SW 1271 (cell line): ENCODE results near the gene USP30.
A peak's percentile ranks its signal among the peaks of the same experiment; 100 is the strongest.
"Not testable (repeated sequence)": the region's sequence is repeated elsewhere in the genome, so short reads cannot be mapped to it uniquely, and the experiment has no call there.

ENCODE experiments used
- DNase-seq, 2 experiments: peaks; one replicate each; lab custom pipeline; 2025; lab: John Stamatoyannopoulos, UW

The USP30 gene

DNA sequence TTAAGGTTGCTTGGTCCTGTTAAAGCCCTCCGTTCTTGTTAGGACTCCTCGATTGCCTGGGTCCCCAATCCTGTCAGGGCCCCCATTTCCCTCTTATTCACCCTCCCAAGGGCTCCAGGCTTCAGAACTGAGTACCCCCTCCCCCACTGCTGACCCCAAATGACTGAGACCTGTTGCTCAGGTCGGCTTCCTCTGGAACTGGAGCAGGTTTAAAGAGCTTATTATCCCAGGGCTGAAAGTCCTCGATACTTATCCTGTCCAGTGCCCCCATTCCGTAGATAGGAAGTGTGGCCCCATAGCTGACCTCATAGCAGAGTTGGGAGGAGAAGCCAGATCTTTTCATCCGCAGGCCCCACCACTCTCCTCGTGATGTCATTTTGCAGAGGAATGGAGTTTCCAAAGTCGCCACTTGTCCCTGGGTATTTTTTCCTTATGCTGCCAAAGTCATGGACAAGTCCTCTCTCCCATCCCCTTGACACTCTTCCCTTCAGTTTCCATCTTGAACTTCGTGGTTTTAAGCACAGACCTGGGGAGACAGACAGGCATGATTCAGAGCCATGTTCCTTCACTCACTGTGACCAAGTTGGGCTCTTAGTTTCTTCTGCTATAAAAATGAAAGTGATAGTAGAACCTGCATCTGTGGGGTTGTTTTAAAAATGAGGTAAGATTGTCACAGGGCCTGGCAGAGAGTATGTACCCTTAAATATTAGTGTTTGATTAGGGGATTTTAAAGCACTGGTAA is 1.2 kb downstream of the USP30 start:
- DNase-seq: no peak

DNA sequence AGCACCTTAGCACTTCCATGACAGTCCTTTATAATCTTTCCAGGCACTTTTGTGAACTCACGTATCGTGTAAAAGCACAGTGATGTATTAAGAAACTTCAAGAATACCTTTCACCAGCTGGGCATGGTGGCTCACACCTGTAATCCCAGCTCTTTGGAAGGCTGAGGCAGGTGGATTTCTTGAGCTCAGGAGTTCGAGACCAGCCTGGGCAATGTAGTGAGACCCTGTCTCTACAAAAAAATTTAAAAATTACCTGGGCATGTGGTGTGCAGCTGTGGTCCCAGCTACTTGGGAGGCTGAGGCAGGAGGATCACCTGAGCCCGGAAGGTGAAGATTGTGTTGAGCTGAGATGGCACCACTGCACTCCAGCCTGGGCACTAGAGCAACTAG is 1.7 kb downstream of the USP30 start:
- DNase-seq: not testable (repeated sequence)

DNA sequence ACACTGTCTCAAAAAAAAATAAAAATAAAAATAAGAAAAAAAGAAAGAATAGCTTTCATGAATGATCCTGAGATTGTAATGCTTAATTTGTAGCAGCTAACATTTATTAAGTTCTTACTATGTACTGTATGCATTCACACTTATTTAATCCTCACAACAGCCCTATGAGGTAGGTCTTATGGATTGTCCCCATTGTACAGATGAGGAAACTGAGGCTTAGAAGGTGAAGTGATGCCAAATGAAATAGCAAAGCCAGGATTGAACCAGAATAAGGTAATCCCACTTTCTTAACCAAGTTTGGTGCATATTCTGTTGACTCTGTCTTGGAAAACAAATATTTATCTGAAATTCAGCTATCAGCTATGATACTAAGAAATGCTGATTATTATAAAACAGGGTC is 2.1 kb downstream of the USP30 start:
- DNase-seq: no peak

DNA sequence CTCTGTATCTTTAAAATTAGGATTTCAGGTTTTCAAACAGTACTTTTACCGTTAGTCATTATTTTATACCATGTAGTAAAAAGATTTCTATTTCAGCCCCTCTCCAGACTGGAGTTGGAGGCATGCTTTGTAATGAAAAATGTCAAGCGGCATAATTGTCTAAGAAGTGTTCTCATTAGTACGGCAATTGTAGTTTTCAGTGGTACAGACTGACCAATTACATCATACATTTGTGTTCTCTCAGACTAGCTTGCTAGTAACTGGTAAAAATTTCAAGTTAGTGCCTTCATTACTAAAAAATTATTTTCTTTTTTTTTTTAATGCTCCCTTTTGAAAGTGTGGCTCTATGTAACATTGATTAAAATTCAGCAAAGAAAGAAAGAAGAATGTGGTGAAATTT is 4.5 kb downstream of the USP30 start:
- DNase-seq: no peak

DNA sequence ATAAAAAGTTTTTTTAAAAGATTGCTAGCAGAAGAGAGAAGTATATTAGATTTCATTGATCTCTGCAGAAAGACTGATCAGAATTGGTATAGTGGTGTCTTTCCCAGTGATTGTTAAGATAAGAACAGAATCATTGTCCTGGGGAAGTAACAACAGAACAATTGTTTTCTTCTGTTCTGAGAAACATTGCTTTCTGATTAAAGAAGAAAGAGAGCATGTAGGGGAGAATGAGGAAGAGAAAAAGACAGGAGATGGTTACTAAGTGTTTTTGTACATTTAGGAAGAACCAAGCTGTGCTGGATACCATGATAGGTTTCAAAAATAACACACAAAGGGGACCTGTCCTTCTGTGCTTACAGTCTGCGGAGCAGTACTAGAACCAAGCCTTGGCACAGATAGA is 5.0 kb downstream of the USP30 start:
- DNase-seq: no peak

DNA sequence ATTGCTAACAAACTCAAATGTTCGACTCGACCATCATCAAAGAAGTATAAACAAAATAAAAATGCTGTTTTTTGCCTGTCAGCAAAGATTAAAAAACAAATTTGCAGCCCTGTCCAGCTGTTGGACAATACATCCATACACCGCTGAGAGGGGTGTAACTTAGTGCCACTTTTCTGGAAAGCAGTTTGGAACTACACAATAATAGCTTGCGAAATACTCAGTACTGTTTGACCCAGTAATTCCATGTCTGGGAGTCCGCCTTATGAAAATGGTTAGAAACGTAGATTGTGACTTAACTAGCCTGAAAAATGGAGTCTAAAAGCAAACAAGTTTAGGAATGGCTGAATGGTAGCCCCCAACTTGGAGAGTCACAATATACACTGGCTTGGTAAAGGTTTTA is 6.4 kb downstream of the USP30 start:
- no peak for DNase-seq

DNA sequence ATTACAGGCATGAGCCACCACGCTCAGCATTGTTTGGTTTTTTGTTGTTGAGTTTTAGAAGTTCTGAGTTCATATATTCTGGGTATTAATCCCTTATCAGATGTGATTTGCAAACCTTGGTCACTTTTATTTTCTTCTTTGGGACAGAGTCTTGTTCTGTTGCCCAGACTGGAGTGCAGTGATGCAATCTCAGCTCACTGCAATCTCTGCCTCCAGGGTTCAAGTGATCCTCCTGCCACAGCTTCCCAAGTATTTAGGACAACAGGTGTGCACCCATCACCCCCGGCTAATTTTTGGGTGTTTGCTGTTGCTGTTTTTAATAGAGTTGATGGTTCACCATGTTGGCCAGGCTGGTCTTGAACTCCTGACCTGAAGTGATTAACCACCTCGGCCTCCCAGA is 11.8 kb downstream of the USP30 start:
- no peak for DNase-seq

DNA sequence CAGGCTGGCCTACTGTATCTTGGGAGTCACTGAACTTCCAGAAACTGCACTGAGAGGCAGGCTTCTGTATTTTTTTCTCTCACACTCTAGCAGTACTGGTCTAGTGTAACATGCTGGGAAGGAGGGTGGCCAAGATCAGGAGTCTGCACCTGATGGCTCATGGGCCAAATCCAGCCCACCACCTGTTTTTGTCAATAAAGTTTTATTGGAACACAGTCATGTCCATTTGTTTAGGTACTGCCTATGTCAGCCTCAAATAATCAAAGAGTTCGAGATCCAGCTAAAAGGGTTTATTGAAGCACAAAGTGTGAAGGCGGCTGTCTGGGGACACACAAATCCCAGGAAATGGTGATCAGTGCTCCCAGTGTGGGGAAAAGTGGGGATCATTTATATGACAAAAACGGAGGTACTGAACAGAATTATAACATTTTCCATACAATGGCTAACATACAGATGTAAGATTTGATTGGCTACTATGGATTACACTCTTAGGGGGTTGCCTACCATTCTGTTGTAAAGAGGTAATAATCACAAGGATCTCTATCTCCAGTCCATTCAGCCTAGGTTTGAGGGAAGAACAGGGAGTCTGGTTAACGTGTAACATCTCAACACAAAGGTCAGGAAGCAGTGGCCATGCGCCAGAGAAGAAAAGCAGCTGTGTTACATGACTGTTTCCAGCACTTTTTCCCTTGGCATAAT is 12.9 kb downstream of the USP30 start:
- no peak for DNase-seq

DNA sequence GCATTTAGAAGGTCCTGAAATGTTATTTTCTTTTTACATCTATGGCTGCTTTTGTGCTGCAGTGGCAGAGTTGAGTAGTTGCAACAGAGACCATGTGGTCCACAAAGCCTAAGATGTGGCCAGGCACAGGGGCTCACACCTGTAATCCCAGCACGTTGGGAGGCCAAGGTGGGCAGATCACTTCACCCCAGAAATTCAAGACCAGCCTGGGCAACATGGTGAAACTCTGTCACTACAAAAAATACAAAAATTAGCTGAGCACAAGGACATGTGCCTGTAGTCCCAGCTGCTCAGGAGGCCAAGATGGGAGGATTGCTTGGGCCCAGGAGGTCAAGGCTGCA is 13.4 kb downstream of the USP30 start:
- DNase-seq: no peak

DNA sequence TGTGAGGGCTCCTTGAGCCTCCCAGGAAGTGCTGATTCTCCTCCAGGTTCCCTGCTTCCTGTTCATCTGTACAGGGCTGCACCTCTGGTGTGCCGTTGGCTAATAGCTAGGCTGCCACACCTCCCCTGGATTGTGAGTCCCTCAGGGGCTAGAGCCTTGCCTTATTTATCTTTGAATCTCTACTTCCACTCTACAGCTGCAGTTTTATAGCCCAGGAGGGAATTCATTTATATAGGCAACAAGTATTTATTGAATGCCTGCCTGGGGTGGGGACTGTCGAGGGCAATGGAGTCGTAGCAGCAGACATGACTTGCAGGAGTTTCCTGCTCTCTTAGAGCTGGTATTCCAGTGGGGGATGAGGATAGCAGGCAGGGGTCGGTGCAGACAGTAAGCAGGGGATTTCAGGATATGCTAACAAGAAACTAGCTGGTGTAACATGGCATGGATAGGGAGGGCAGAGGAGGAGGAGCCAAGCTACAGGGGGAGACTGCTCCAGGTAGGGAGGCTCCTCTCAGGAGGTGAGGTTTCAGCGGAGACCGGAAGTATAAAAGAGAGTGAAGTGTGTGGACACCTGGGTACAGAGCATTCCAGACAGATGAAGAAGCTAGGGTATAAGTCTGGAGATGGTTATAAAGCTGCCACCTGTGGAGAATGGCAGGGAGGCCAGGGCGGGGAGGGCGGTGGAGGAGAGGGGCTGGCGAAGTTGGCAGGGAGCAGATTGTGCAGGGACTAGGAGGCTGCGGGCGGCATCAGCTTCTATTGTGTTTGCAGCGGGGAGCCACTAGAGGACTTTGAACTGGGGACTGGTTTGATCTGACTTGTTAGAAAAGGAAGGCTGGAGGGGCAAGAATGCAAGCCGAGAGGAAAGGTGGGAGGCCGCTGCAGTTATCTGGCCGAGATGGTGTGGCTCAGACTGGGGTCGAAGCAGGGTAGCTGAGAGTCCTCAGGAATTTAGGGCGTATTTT is 17.2 kb downstream of the USP30 start:
- DNase-seq: no peak

DNA sequence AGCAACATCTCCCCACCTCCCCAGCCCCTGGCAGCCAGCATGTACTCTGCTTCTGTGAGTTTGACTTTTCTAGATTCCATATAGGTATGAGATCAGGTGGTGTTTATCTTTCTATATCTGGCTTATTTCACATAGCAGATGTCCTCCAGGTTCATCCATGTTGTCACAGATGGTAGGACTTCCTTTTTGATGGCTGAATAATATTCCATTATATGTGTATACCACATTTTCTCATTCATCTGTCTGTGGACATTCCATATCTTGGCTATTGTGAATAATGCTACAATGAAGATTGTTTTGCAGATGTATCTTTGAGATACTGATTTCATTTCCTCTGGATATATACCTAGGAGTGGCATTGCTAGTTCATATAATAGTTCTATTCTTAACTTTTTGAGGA is 22.5 kb downstream of the USP30 start:
- no peak for DNase-seq

DNA sequence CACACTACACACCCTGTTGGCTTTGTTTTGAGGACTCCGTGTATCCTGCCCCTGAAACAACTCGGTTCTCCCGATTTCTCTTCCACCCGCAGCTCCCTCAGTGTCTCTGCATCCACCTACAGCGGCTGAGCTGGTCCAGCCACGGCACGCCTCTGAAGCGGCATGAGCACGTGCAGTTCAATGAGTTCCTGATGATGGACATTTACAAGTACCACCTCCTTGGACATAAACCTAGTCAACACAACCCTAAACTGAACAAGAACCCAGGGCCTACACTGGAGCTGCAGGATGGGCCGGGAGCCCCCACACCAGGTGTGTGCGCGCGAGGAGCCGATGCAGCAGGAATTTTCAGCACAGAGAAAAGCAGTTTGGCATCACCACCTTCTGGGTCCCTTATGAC is 30.4 kb downstream of the USP30 start:
- no peak for DNase-seq

DNA sequence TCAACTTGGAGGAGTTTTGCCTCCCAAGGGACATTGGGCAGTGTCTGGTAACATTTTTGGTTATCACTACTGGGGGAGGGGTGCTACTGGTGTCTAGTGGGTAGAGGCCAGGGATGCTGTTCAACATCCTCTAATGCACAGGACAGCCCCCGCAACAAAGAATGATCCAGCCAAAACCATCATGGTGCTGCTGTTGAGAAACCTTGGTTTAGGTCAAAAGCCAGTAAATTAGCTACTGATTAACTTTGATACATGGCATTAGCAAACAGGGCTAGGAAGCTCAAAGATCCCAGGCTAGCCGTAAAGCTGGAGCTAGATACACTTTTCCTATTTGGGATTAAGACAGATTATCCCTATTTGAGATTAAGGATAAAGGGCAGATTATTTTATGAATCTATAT is 32.0 kb downstream of the USP30 start:
- no peak for DNase-seq

DNA sequence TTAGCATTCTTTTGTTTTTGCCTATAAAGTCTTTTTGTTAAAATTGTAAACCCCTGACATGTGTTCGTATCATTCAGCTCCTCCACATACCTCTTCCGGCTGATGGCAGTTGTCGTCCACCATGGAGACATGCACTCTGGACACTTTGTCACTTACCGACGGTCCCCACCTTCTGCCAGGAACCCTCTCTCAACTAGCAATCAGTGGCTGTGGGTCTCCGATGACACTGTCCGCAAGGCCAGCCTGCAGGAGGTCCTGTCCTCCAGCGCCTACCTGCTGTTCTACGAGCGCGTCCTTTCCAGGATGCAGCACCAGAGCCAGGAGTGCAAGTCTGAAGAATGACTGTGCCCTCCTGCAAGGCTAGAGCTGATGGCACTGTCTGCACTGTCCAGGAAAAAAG is 33.2 kb downstream of the USP30 start:
- DNase-seq: no peak

DNA sequence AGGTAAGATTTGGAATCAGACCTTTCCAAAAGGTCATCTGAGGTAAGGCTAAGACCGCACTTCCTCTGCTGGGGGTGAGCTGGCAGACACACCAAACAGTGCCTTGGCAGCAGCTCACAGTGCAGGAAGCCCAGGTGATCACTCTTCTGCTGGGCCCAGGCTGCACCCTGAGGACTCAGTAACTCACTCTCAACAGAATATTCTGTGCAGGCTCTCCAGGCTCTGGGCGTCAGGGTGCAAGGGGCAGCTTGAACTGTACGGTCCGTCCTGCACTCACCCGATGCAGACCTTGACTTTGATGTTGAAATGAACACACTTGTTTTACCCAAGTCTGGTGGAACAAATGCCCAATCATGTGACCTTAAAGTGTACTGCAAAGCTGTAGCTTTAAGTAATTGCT is 34.9 kb downstream of the USP30 start:
- no peak for DNase-seq

DNA sequence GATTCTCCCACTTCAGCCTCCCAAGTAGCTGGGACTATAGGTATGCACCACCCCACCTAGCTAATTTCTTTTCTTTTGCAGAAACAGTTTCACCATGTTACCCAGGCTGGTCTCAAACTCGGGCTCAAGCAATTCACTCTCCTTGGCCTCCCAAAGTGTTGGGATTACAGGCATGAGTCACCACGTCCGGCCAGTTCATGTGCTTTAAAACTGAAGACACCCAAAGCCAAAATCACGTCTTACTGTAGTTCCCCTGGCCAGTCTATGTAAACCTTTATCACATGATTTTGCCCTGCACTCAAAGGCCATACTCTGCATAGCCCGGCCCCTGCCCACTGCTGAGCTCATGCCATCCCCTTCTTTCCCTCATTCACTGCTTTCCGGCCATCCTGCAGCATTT is 36.4 kb downstream of the USP30 start:
- no peak for DNase-seq

DNA sequence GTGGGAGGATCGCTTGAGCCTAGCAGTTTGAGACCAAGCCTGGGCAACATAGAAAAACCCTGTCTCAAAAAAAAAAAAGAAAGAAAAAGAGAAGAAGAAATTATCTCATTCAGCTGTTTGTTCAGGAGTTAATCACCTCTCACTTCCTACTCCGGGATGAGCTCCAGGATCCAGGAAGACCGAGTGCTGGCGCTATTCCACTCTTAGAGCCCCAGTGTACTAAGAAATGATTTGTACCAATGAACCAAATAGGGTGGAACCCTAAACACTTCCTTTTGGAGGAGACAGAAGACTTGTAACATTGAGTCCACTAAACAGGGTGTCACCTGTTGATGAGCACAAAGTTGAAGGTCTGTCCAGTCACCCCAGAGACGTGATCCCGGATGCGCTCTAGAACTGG is 37.3 kb downstream of the USP30 start:
- DNase-seq: no peak

DNA sequence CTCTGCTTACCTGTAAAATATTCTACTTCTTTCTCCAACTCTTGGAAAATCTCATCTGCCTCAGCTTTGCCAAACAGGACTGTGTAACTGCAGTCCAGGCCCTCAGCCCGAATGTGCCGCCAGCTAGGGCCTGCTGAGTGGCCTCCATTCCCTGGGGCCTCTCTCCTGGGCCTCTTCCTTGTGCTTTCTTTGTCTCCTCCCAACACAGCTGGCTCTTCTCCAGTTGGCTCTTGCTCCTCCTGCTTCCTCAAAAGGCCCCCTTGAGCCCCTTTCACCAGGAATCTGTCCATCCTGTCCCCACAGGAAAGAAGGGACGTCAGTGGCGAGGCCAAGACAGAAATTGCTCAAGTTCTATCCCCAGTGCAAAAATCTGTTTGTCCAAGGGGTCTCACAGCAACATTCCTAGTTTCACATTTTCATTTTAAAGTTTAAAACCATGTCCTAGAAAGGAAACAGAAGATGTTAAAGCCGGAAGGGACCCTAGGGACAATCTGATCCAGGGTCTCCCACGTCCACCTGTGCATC is 40.2 kb downstream of the USP30 start:
- no peak for DNase-seq

DNA sequence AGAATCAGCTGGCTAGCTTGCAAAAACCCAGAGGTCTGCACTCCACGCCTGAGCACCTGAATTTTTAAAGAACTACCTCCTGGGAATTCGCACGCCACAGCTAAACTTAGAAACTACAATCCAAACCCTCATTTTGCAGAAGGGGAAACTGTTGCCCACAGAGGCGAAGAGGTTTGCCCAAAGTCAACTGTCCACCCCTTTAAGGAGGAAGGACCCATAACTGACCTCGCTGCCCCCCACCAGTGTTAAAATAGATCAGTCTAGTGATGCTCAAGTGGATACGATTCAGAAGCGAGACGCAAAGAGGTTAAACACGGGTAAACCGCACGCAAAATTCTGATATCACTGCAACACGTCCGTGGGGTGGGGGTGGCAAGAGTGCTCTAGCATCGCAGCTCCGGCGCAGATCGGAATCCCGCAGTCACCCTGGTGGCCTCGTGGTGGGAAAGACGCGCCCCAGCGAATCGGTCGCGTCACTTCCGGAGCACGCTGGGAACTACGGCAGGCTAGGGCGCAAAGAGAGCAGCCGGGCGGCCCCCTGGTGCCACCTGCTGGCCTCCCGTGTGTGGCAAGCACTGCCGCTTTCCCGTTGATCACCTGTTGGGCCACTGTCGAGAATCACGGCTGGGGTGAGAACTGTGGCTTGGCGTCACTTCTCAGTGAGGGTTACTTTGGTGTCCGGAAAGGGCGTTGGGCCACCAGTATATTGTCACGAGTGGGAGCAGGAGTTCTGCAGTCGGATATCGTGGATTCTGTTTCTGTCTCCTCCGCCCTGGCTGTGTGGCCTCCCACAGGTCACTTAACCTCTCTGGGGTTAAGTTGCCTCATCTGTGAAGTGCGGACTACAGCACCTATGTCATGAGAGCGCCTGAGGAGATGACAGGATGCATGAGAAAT is 40.9 kb downstream of the USP30 start, which contains the start of gene ALKBH2:
TSS of gene ALKBH2 (minus strand) at position 451 of the 897 bp plus-strand sequence. CDS start 686 bp downstream, outside the sequence.
- DNase-seq: peak; percentile 78 to 90

DNA sequence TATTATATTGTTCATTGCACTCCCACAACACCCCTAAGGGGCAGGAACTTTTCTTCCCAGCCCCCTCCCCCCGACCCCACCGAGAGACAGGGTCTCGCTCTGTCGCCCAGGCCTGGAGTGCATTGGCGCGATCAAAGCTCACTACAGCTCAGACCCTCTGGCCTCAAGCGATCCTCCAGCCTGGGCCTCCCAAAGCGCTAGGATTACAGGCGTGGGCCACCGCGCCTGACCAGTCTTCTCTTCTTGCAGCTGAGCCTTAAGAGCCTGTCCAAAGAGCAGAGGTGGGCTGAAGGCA is 44.7 kb downstream of the USP30 start:
- no peak for DNase-seq

DNA sequence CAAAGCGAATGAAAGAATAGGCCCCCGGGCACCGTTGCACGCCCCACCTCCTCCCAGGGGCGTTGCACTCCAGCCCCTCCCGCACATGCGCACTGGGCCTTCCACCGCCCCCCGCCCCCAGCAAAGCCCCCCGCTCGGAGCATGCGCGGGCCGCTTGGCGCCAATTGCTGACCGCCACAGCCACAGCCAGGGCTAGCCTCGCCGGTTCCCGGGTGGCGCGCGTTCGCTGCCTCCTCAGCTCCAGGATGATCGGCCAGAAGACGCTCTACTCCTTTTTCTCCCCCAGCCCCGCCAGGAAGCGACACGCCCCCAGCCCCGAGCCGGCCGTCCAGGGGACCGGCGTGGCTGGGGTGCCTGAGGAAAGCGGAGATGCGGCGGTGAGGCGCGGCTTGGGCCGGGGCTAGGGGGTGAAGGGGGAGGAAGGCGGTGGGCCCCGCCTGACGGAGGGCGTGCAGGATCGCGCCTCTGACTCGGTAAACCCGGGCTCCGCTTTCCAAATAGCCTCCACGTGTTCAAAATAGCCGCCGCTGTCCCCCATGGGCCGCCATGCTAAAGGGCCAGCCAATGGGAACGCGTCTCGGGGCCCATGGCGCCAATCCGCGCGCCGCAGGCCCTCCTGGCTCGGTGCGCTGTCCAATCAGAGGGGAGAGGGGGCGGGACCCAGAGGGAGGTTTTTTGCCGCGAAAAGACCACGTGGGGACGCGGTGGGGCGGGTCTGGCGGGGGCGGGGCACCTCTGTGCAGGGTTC is 45.2 kb downstream of the USP30 start, which contains the start of gene UNG:
TSS of gene UNG (plus strand) at position 163 of the 748 bp plus-strand sequence. CDS start at position 246, 83 bp downstream.
- DNase-seq: peak; percentile 91 to 93
